ENCODE results near the gene PCGF1. TPM values are rescaled to one million over a fixed set of nuclear protein-coding genes. Genes with fewer than 3 reads are reported as not detected.

PCGF1 gene
- total and polyA plus RNA-seq, 2 of the 13 experiments (the other 11 are each of a cell fraction or from before 2014, with no cell fraction given), result 20.4 to 22.6 TPM

- TF ChIP-seq SIN3A (IDR thresholded peaks at IDR 0.05; ENCODE audit: borderline replicate concordance, low read depth, low read length) (no peak), ZBTB43 (CRISPR knock-in tag; conservative IDR thresholded peaks at IDR 0.05) (no peak), ZFX (CRISPR knock-in tag; IDR thresholded peaks at IDR 0.05; ENCODE audit: low read depth) (peak; percentile 7; the same call in 1 of the 2 replicates), NFYC (CRISPR knock-in tag; IDR thresholded peaks at IDR 0.05) (peak; percentile 97), HMGXB3 (CRISPR knock-in tag; IDR thresholded peaks at IDR 0.05; ENCODE audit: borderline replicate concordance) (peak; percentile 98), USF2 (IDR thresholded peaks at IDR 0.05; ENCODE audit: low read depth, low read length) (peak; percentile 2; the same call in 1 of the 2 replicates), USF2 (CRISPR knock-in tag; IDR thresholded peaks at IDR 0.05; ENCODE audit: borderline replicate concordance) (no peak; the same call in 1 of the 2 replicates), ZNF292 (CRISPR knock-in tag; IDR thresholded peaks at IDR 0.05; ENCODE audit: borderline replicate concordance, low read depth) (no peak), RFX5 (IDR thresholded peaks at IDR 0.05; ENCODE audit: low read depth, low read length) (peak; percentile 91), ZNF841 (CRISPR knock-in tag; IDR thresholded peaks at IDR 0.05; ENCODE audit: borderline replicate concordance) (no peak), PHF21A (CRISPR knock-in tag; IDR thresholded peaks at IDR 0.05) (peak; percentile 42; the same call in 1 of the 2 replicates), TSC22D2 (CRISPR knock-in tag; IDR thresholded peaks at IDR 0.05; ENCODE audit: borderline replicate concordance) (0 out of 2 replicates have a peak, but pooled peaks have one; percentile 1), ZNF615 (CRISPR knock-in tag; IDR thresholded peaks at IDR 0.05; ENCODE audit: borderline replicate concordance) (0 out of 2 replicates have a peak, but pooled peaks have one; percentile 30), ATF7-NPFF (CRISPR knock-in tag; IDR thresholded peaks at IDR 0.05; ENCODE audit: low read depth) (peak; percentile 47; the same call in 1 of the 2 replicates), E2F1 (CRISPR knock-in tag; IDR thresholded peaks at IDR 0.05) (0 out of 2 replicates have a peak, but pooled peaks have one; percentile 37), ZNF496 (CRISPR knock-in tag; IDR thresholded peaks at IDR 0.05; ENCODE audit: insufficient replicate concordance) (no peak), SMAD1 (CRISPR knock-in tag; IDR thresholded peaks at IDR 0.05; ENCODE audit: borderline replicate concordance, low read depth) (no peak; the same call in 1 of the 2 replicates), NFRKB (IDR thresholded peaks at IDR 0.05) (no peak), ZNF547 (CRISPR knock-in tag; IDR thresholded peaks at IDR 0.05) (0 out of 2 replicates have a peak, but pooled peaks have one; percentile 50), GATAD1 (CRISPR knock-in tag; IDR thresholded peaks at IDR 0.05) (peak; percentile 93)
Observed at GRCh38 chr2:74458132-74458937, 49.2 kb downstream of the PCGF1 start, which contains the start of gene WBP1 (continued).
